ENCODE results near the gene ZCCHC14.

The ZCCHC14 gene

DNA sequence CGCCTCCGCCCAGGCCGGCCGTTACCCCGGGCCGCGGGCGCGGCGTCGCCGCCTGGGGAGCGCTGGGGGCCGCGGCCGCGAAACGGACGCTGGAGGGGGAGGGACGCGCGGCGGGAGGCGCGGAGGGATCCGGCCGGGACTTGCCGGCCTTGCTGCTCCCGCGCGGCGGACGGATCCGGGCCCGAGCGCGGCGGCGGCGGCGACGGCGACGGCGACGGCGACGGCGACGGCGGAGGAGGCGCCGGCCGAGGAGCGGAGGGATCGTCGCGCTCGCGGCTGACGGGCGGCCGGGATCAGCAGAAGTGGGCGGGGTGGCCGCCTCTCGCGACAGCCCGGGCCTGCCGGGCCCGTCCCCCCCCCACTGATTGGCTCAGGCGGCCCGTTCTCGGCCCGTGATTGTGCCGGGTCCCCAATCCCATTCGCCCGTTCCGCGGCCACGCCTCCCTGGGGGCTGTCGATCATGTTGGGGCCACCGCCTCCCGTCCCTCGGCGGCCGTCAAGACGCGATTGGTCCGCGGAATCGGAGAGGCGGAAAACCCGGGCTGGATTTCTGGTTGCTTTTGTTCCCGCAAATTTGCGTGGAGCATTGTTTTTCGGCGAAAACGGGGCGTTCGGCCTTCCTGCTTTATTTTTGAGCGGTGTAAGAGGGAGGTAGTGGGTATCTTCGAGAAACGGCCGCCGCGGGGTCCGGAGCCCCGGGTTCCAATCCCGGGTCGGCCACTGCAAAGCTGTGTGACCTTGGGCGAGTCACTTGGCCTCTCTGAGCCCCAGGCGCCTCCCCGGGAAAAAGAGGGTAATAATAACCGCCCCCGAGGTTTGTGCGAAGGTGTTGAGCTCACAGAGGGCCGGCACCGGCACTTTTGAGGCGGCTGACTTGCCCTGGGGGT is at the start of gene ZCCHC14:
TSS of gene ZCCHC14 (minus strand) at position 304 of the 887 bp plus-strand sequence. CDS start 786 bp downstream, outside the sequence.
- H3K9me3 ChIP-seq (ENCODE audit: control insufficient read depth, low read depth, low read length) = no peaks in the 10 kb centered on the region
- H3K36me3 ChIP-seq (ENCODE audit: control insufficient read depth, low read depth, low read length) = no peaks in the 10 kb centered on the region
- H3K4me1 ChIP-seq (ENCODE audit: control insufficient read depth, low read depth, low read length) = peaks cover 6% of the 10 kb centered on the region
- H3K4me3 ChIP-seq (ENCODE audit: low read length) = peak within 1 kb of the TSS; percentile 52
- H3K27ac ChIP-seq (ENCODE audit: low read length) = no peak within 1 kb of the TSS
- H3K9ac ChIP-seq (ENCODE audit: low read length) = no peak within 1 kb of the TSS
- H3K27me3 ChIP-seq (ENCODE audit: control insufficient read depth, insufficient read depth, low read length) = no peaks in the 10 kb centered on the region

DNA sequence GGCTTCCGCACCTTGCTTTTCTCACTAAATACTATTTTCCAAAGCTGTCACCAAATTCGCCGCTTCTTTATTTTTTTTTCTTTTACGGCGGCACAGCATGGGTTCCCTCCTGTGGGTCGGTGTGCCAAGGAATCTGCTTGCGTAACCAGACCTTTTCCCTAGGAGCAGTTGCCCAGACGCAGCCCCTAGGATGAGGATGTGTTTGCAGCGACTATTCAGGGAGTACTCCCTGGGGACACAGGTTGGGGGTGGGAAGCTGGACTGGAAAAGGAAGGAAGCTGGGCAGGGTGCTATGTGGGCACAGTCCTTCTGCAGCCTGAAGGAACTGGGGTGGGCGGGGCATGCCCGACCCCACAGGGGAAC is 49.0 kb upstream of the ZCCHC14 start:
- Histone ChIP-seq H3K4me1 (ENCODE audit: control insufficient read depth, low read depth, low read length) (peaks cover 4% of the 10 kb centered on the region), H3K4me3 (ENCODE audit: low read length) (no peak overlapping the region), H3K9me3 (ENCODE audit: control insufficient read depth, low read depth, low read length) (no peaks in the 10 kb centered on the region), H3K27ac (ENCODE audit: low read length) (no peak overlapping the region), H3K9ac (ENCODE audit: low read length) (no peak overlapping the region), H3K27me3 (ENCODE audit: control insufficient read depth, insufficient read depth, low read length) (no peaks in the 10 kb centered on the region), H3K36me3 (ENCODE audit: control insufficient read depth, low read depth, low read length) (no peaks in the 10 kb centered on the region)

DNA sequence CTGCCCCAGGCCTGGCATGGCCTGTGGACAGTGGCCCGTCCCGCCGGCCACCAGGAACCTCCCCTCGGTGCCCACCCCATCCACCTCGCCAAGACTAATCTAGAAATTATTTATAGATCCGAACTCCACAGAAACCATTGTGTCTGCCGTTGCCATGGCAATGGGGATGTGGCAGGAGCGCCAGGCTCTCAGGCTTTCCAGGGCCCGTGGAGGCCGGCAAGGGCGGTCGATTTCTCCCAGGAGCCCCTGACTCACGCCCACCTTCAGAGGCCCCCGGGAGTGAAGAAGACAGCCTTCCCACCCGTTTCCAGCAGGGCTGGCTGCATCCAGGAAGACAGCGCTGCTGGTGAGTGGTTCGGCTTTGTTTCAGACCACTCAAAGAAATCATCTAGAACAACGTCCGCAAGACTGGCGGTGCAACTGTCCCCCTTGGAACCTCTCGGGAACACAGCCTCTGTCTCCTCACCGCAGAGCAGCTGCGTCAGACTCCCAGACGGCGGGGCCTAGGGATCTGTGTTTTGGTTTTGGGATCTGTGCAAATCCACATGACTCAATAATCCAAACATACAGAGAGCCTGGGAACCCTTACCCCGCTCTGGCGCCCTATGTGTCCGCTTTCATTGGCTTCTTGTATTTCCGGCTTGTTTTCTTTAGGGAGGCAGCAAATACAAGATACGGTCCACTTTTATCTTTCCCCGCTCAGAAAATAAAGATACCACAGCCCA is 48.5 kb upstream of the ZCCHC14 start:
- Histone ChIP-seq H3K27me3 (ENCODE audit: control insufficient read depth, insufficient read depth, low read length) (no peaks in the 10 kb centered on the region), H3K27ac (ENCODE audit: low read length) (no peak overlapping the region), H3K9me3 (ENCODE audit: control insufficient read depth, low read depth, low read length) (no peaks in the 10 kb centered on the region), H3K9ac (ENCODE audit: low read length) (no peak overlapping the region), H3K36me3 (ENCODE audit: control insufficient read depth, low read depth, low read length) (no peaks in the 10 kb centered on the region), H3K4me1 (ENCODE audit: control insufficient read depth, low read depth, low read length) (peaks cover 4% of the 10 kb centered on the region), H3K4me3 (ENCODE audit: low read length) (no peak overlapping the region)

DNA sequence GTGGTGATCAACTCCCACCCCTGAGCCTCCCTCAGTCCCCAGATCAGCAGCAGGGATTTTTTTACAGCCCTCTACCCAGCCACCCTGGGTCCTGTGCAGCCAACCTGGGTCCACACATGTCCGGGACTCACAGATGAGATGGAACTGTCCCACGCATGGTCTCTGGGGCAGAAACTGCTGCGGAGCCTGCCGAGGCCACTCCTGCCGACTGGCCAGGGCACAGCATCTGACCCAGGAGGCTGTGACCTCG is 48.0 kb upstream of the ZCCHC14 start:
- H3K4me3 ChIP-seq (ENCODE audit: low read length) = no peak overlapping the region
- H3K9me3 ChIP-seq (ENCODE audit: control insufficient read depth, low read depth, low read length) = no peaks in the 10 kb centered on the region
- H3K36me3 ChIP-seq (ENCODE audit: control insufficient read depth, low read depth, low read length) = no peaks in the 10 kb centered on the region
- H3K27ac ChIP-seq (ENCODE audit: low read length) = no peak overlapping the region
- H3K27me3 ChIP-seq (ENCODE audit: control insufficient read depth, insufficient read depth, low read length) = no peaks in the 10 kb centered on the region
- no peak overlapping the region for H3K9ac ChIP-seq (ENCODE audit: low read length)
- peaks cover 4% of the 10 kb centered on the region for H3K4me1 ChIP-seq (ENCODE audit: control insufficient read depth, low read depth, low read length)

DNA sequence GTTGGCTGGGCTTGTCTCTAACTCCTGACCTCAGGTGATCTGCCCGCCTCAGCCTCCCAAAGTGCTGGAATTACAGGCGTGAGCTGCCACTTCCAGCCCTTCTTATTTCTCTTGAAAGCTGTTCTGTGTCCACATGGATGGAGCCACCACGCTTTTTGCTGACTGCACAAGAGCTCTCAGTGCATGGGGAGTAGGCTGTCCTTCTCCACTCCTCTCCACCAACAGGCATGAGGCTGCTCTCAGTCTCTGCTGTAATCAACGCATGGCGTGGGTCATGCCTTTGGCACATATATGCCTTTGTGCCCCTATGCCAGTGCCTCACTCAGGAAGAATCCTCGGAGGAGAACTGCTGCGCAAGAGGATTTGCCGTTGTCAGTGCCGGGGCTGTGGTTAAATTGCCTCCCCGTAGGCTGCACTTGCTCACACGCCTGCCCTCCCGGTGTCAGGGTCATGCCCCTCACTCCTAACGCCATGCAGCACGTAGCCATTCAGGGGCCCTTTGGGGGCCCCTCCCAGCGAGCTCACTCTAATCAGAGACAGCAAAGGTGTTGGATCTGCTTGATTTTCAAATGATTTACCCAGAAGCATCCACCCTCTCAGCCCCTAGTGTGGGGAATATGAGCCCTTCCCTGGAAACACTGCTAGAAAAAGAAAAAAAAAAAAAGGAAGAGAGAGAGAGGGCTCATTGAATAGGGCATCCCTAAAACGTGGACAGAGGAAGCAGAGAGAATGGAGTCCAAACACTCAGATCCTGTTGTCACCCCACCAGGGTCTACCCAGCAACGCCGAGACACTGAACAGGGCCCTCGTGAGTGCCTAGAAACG is 47.5 kb upstream of the ZCCHC14 start:
- Histone ChIP-seq H3K4me1 (ENCODE audit: control insufficient read depth, low read depth, low read length) (peaks cover 4% of the 10 kb centered on the region), H3K9me3 (ENCODE audit: control insufficient read depth, low read depth, low read length) (no peaks in the 10 kb centered on the region), H3K27ac (ENCODE audit: low read length) (no peak overlapping the region), H3K4me3 (ENCODE audit: low read length) (no peak overlapping the region), H3K27me3 (ENCODE audit: control insufficient read depth, insufficient read depth, low read length) (no peaks in the 10 kb centered on the region), H3K36me3 (ENCODE audit: control insufficient read depth, low read depth, low read length) (no peaks in the 10 kb centered on the region), H3K9ac (ENCODE audit: low read length) (no peak overlapping the region)

DNA sequence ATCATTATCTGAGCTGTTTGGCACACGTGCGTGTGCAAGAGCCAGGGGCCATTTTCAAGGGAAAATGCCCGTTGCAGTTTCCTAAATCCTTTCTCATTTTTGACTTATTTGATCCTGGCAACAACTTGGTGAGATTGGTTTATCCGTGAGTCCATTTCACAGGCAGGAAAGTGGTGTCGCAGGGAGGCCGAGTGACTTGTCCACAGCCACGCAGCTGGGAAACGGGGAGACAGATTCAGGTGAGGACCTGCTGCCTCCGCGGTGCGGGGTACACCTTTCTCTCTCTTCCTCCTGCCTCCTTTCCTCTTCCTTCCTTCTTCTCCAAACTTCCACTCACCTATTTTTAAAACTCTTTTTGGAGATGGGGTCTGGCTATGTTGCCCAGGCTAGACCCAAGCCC is 46.3 kb upstream of the ZCCHC14 start:
- Histone ChIP-seq H3K36me3 (ENCODE audit: control insufficient read depth, low read depth, low read length) (no peaks in the 10 kb centered on the region), H3K9me3 (ENCODE audit: control insufficient read depth, low read depth, low read length) (no peaks in the 10 kb centered on the region), H3K27ac (ENCODE audit: low read length) (no peak overlapping the region), H3K27me3 (ENCODE audit: control insufficient read depth, insufficient read depth, low read length) (no peaks in the 10 kb centered on the region), H3K4me1 (ENCODE audit: control insufficient read depth, low read depth, low read length) (peaks cover 4% of the 10 kb centered on the region), H3K4me3 (ENCODE audit: low read length) (no peak overlapping the region), H3K9ac (ENCODE audit: low read length) (no peak overlapping the region)

DNA sequence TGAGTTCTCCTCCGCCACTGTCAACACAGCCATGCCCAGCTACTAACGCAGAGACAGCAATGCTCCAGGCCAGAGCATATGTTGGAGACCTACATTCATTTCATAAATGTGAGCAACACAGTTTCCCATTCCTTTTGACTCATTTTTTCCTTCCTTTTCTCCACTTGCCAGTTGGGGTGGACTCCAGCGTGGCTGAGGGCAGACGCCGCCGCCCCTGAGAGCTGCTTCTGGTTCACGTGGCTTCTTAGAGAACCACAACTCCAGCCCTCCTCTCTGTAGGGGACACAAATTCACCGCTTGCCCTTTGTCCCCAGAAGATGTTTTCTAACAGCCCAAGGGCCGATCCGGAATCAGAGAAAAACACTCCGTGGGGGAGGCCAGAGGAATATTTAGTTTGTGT is 45.8 kb upstream of the ZCCHC14 start:
- no peaks in the 10 kb centered on the region for H3K27me3 ChIP-seq (ENCODE audit: control insufficient read depth, insufficient read depth, low read length)
- no peak overlapping the region for H3K9ac ChIP-seq (ENCODE audit: low read length)
- no peak overlapping the region for H3K27ac ChIP-seq (ENCODE audit: low read length)
- no peaks in the 10 kb centered on the region for H3K9me3 ChIP-seq (ENCODE audit: control insufficient read depth, low read depth, low read length)
- H3K4me3 ChIP-seq (ENCODE audit: low read length) = no peak overlapping the region
- peaks cover 4% of the 10 kb centered on the region for H3K4me1 ChIP-seq (ENCODE audit: control insufficient read depth, low read depth, low read length)
- H3K36me3 ChIP-seq (ENCODE audit: control insufficient read depth, low read depth, low read length) = no peaks in the 10 kb centered on the region

DNA sequence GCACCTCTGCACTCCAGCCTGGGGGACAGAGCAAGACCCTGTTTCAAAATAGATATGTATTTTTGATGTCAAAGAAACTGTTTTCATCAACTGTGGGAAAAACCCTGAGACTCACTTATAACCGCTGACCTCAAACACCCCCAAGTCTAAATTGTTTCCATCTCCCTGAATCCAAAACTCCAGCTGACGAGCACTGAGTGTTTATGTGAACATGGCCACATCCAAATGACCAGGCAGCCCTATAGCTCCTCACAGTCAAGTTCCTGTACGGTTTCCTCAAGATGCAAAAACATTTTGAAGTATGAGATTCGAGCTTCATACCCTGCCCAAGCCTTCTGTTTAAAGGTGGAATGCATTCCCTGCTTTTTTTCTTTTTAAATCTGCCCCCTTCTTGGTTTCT is 45.3 kb upstream of the ZCCHC14 start:
- H3K9ac ChIP-seq (ENCODE audit: low read length) = no peak overlapping the region
- peaks cover 4% of the 10 kb centered on the region for H3K4me1 ChIP-seq (ENCODE audit: control insufficient read depth, low read depth, low read length)
- no peak overlapping the region for H3K27ac ChIP-seq (ENCODE audit: low read length)
- no peaks in the 10 kb centered on the region for H3K36me3 ChIP-seq (ENCODE audit: control insufficient read depth, low read depth, low read length)
- no peak overlapping the region for H3K4me3 ChIP-seq (ENCODE audit: low read length)
- H3K27me3 ChIP-seq (ENCODE audit: control insufficient read depth, insufficient read depth, low read length) = no peaks in the 10 kb centered on the region
- H3K9me3 ChIP-seq (ENCODE audit: control insufficient read depth, low read depth, low read length) = no peaks in the 10 kb centered on the region

DNA sequence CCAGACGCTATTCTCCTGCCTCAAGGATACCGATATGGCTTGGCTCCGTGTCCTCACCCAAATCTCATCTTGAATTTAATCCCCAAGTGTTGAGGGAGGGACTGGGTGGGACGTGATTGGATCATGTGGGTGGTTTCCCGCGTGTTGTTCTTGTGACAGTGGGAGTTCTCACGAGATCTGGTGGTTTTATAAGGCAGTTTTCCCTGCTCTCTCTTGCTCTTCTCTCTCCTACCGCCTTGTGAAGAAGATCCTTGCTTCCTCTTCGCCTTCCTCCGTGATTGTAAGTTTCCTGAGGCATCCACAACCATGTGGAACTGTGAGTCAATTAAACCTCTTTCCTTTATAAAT is 43.9 kb upstream of the ZCCHC14 start:
- no peak overlapping the region for H3K27ac ChIP-seq (ENCODE audit: low read length)
- H3K9ac ChIP-seq (ENCODE audit: low read length) = no peak overlapping the region
- no peaks in the 10 kb centered on the region for H3K9me3 ChIP-seq (ENCODE audit: control insufficient read depth, low read depth, low read length)

DNA sequence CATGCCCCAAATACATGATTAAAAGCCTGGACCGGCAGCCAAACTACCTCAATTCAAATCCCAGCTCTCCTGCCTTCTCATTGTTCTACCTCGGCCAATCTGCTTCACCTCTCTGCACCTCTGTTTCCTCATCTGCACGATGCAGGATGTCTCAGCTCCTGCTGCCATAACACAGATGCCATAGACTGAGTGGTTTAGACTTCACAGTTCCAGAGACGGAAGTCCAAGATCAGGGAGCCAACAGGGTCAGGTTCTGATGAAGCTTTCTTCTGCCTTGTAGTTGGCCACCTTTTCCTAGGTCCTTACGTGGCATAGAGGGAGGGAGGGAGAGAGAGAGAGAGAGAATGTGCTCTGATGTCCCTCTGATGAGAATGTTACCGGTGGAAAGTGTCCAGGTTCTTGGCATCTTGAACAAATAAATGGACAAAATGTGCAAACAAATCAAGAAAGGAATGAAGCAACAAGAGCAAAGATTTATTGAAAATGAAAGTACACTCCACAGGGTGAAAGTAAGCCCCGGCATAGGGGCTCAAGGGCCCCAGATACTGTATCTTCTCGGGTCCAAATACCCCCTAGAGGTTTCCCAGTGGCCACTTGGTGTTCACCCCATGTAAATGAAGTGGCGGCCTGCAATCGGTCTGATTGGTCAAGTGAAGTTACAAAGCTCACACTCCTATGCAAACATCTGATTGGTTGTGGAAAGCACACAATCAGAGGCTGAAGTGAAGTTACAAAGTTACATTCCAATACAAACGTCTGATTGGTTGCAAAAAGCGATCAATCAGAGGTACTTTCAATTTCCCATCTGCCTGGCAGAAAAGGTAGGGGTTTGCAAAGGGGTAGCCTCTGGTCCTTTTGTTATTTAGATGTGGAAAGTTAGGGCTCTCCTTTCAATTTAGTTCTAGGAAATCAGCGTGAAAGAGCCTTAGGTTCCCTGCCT is 43.3 kb upstream of the ZCCHC14 start:
- H3K4me3 ChIP-seq (ENCODE audit: low read length) = peak overlapping the region; percentile 15
- H3K36me3 ChIP-seq (ENCODE audit: control insufficient read depth, low read depth, low read length) = no peaks in the 10 kb centered on the region
- no peak overlapping the region for H3K27ac ChIP-seq (ENCODE audit: low read length)
- no peak overlapping the region for H3K9ac ChIP-seq (ENCODE audit: low read length)
- no peaks in the 10 kb centered on the region for H3K27me3 ChIP-seq (ENCODE audit: control insufficient read depth, insufficient read depth, low read length)
- H3K9me3 ChIP-seq (ENCODE audit: control insufficient read depth, low read depth, low read length) = no peaks in the 10 kb centered on the region
- peaks cover 4% of the 10 kb centered on the region for H3K4me1 ChIP-seq (ENCODE audit: control insufficient read depth, low read depth, low read length)

More for the DNA sequence above, 43.9 kb upstream of the ZCCHC14 start:
- Histone ChIP-seq H3K4me1 (ENCODE audit: control insufficient read depth, low read depth, low read length) (peaks cover 4% of the 10 kb centered on the region), H3K4me3 (ENCODE audit: low read length) (peak overlapping the region; percentile 15), H3K27me3 (ENCODE audit: control insufficient read depth, insufficient read depth, low read length) (no peaks in the 10 kb centered on the region), H3K36me3 (ENCODE audit: control insufficient read depth, low read depth, low read length) (no peaks in the 10 kb centered on the region)

DNA sequence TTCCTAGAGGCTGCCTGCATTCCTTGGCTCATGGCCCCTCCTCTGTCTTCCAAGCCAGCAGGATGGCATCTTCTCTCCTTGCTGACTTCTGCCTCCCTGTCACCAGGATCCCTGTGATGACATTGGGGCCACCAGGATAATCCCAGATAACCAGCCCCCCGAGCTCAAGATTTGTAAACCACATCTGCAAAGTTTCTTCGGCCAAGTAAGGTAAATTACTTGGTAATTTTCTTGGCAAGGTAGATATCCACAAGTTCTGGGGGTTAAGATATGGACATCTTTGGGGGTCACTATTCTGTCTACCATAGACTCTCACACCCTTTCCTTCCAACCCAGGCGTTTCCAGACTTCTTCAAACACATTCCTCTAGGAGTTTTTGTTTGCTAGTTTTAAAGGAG is 42.6 kb upstream of the ZCCHC14 start:
- Histone ChIP-seq H3K4me1 (ENCODE audit: control insufficient read depth, low read depth, low read length) (peaks cover 3% of the 10 kb centered on the region), H3K9ac (ENCODE audit: low read length) (no peak overlapping the region), H3K27ac (ENCODE audit: low read length) (no peak overlapping the region), H3K9me3 (ENCODE audit: control insufficient read depth, low read depth, low read length) (no peaks in the 10 kb centered on the region), H3K4me3 (ENCODE audit: low read length) (no peak overlapping the region), H3K27me3 (ENCODE audit: control insufficient read depth, insufficient read depth, low read length) (no peaks in the 10 kb centered on the region), H3K36me3 (ENCODE audit: control insufficient read depth, low read depth, low read length) (no peaks in the 10 kb centered on the region)
